HG02642 (cell line): ENCODE results near the gene MACROD2.
"Not testable (repeated sequence)": the region's sequence is repeated elsewhere in the genome, so short reads cannot be mapped to it uniquely, and the experiment has no call there.

Experiments used
- ATAC-seq: cut with Tn5 transposase; IDR thresholded peaks from one replicate; pipeline ENCODE4 v1.9.1; 2021; ENCODE audit warnings: mild to moderate bottlenecking; ENCODE audit not compliant: unreplicated experiment, poor library complexity

MACROD2 gene

GRCh38 chr20:15930311-15931305 lies 1935.3 kb downstream of the MACROD2 start:
- no peak for ATAC-seq

GRCh38 chr20:15931897-15932296 lies 1936.6 kb downstream of the MACROD2 start:
- no peak for ATAC-seq

- ATAC-seq, result peak; percentile 95
These were observed 1941.9 kb downstream of the MACROD2 start for GRCh38 chr20:15937179-15937578.

GRCh38 chr20:15938847-15939246 lies 1943.5 kb downstream of the MACROD2 start:
- ATAC-seq, result no peak

- no peak for ATAC-seq
These were observed 1944.8 kb downstream of the MACROD2 start for GRCh38 chr20:15940127-15940526.

GRCh38 chr20:15942130-15942529 lies 1946.8 kb downstream of the MACROD2 start:
- ATAC-seq, result no peak

GRCh38 chr20:15945289-15945688 lies 1950.0 kb downstream of the MACROD2 start:
- ATAC-seq, result no peak

- no peak for ATAC-seq
These were observed 1954.1 kb downstream of the MACROD2 start for GRCh38 chr20:15949391-15949790.

GRCh38 chr20:15951658-15952057 lies 1956.3 kb downstream of the MACROD2 start:
- ATAC-seq, result no peak

GRCh38 chr20:15958142-15958541 lies 1962.8 kb downstream of the MACROD2 start:
- ATAC-seq, result no peak

- ATAC-seq, result no peak
These were observed 1969.8 kb downstream of the MACROD2 start for GRCh38 chr20:15965165-15965564.

GRCh38 chr20:15967334-15967733 lies 1972.0 kb downstream of the MACROD2 start:
- ATAC-seq, result no peak

GRCh38 chr20:15976047-15976736 lies 1980.9 kb downstream of the MACROD2 start:
- no peak for ATAC-seq

- ATAC-seq, result no peak
These were observed 1981.7 kb downstream of the MACROD2 start for GRCh38 chr20:15977026-15977425.

- no peak for ATAC-seq
These were observed 1982.4 kb downstream of the MACROD2 start for GRCh38 chr20:15977758-15978157.

GRCh38 chr20:15985494-15986368 lies 1990.4 kb downstream of the MACROD2 start:
- not testable (repeated sequence) for ATAC-seq

GRCh38 chr20:15986690-15987089 lies 1991.4 kb downstream of the MACROD2 start:
- peak; percentile 93 for ATAC-seq

- no peak for ATAC-seq
These were observed 1996.0 kb downstream of the MACROD2 start for GRCh38 chr20:15991279-15991678.

- no peak for ATAC-seq
These were observed 1997.2 kb downstream of the MACROD2 start for GRCh38 chr20:15992564-15992963.

GRCh38 chr20:16000112-16000511 lies 2004.8 kb downstream of the MACROD2 start:
- no peak for ATAC-seq
